SK-N-SH (cell line): ENCODE measurements around the gene AKT3. TPM values are rescaled to one million over a fixed set of nuclear protein-coding genes. Genes with fewer than 3 reads are reported as not detected.

Experiments
- CTCF ChIA-PET: fragments of 300-600, 350-600 bp; formaldehyde crosslinking; extraction: SDS; loops from one replicate; lab custom pipeline; 2021; lab: Yijun Ruan, JAX
- POLR2A ChIA-PET: fragments of 350-600 bp; sonication (Branson Sonifier 250); formaldehyde crosslinking; extraction: SDS; loops from one replicate; lab custom pipeline; 2020; ENCODE audit warnings: antibody characterized with exemption, inconsistent platforms; lab: Yijun Ruan, JAX
- DNase-seq: peaks from one replicate; pipeline ENCODE4 v3.0.0; 2012
- H2AFZ ChIP-seq: fragments of 200-600 bp; sonication (generic); 2 replicates; pipeline ENCODE4 v1.8.1; 2016; ENCODE audit warnings: antibody characterized with exemption, mild to moderate bottlenecking, low read depth
- H3F3A ChIP-seq: fragments of 200-600 bp; sonication (generic); replicated peaks from 2 replicates; pipeline ENCODE3; 2016; ENCODE audit warnings: antibody characterized with exemption, mild to moderate bottlenecking; ENCODE audit not compliant: insufficient read depth
- H3K27ac ChIP-seq, 2 experiments: fragments of 200-500 bp in 1 of 2; fragments of 200-600 bp in 1 of 2; sonication (Bioruptor generic) in 1 of 2; sonication (generic), shearing (Covaris generic) in 1 of 2; 2 replicates each; pipeline versions ENCODE4 v1.5.1 to v1.6.1; 2014 to 2016; ENCODE audit warnings: low read depth in 2 of 2, inconsistent platforms in 1 of 2, low read length in 1 of 2, mild to moderate bottlenecking in 1 of 2, mixed read lengths in 1 of 2
- H3K27me3 ChIP-seq: fragments of 200-600 bp; sonication (generic), shearing (Covaris generic); 2 replicates; pipeline ENCODE4 v1.6.1; 2016; ENCODE audit warnings: mixed run types; ENCODE audit not compliant: insufficient read depth
- H3K36me3 ChIP-seq, 2 experiments: fragments of 200-500 bp in 1 of 2; fragments of 200-600 bp in 1 of 2; sonication (Bioruptor generic) in 1 of 2; sonication (generic) in 1 of 2; replicated peaks in 1 of 2; 2 replicates each; pipeline versions ENCODE3 to v1.5.1; 2014 to 2016; ENCODE audit warnings: low read length in 1 of 2, mild to moderate bottlenecking in 1 of 2; ENCODE audit not compliant: insufficient read depth in 2 of 2, control insufficient read depth in 1 of 2
- H3K4me1 ChIP-seq, 2 experiments: fragments of 200-500 bp in 1 of 2; fragments of 200-600 bp in 1 of 2; sonication (Bioruptor generic) in 1 of 2; sonication (generic), shearing (Covaris generic) in 1 of 2; 2 replicates each; pipeline versions ENCODE4 v1.5.1 to v1.6.1; 2014 to 2016; ENCODE audit warnings: low read depth in 1 of 2, low read length in 1 of 2, mixed run types in 1 of 2; ENCODE audit not compliant: insufficient read depth in 2 of 2, control insufficient read depth in 1 of 2
- H3K4me2 ChIP-seq: fragments of 200-600 bp; sonication (generic), shearing (Covaris generic); 2 replicates; pipeline ENCODE4 v1.6.1; 2017; ENCODE audit warnings: mixed run types
- H3K4me3 ChIP-seq, 2 experiments: fragments of 200-500 bp in 1 of 2; fragments of 200-600 bp in 1 of 2; sonication (Bioruptor generic) in 1 of 2; sonication (generic), shearing (Covaris generic) in 1 of 2; 2 replicates each; pipeline versions ENCODE4 v1.5.1 to v1.8.1; 2014 to 2016; ENCODE audit warnings: low read depth in 2 of 2, inconsistent platforms in 1 of 2, low read length in 1 of 2, mild to moderate bottlenecking in 1 of 2, mixed read lengths in 1 of 2, moderate library complexity in 1 of 2
- H3K79me2 ChIP-seq: fragments of 200-600 bp; sonication (generic); 2 replicates; pipeline ENCODE4 v1.8.1; 2017; ENCODE audit warnings: mild to moderate bottlenecking; ENCODE audit not compliant: insufficient read depth
- H3K9ac ChIP-seq: fragments of 200-600 bp; sonication (generic); 2 replicates; pipeline ENCODE4 v1.6.1; 2017; ENCODE audit warnings: mixed run types
- H3K9me2 ChIP-seq: fragments of 200-600 bp; sonication (generic); 2 replicates; pipeline ENCODE4 v1.6.1; 2017; ENCODE audit warnings: mixed run types
- H3K9me3 ChIP-seq: fragments of 200-600 bp; sonication (generic); 2 replicates; pipeline ENCODE4 v1.6.1; 2017; ENCODE audit warnings: mixed run types, mild to moderate bottlenecking, moderate library complexity
- H4K20me1 ChIP-seq: fragments of 200-600 bp; sonication (generic); 2 replicates; pipeline ENCODE4 v1.6.1; 2017; ENCODE audit warnings: mild to moderate bottlenecking, mixed run types; ENCODE audit not compliant: insufficient read depth
- CHD2 ChIP-seq: fragments of 150-350 bp; IDR thresholded peaks from 2 replicates; pipeline ENCODE4 v1.6.1; 2018; ENCODE audit warnings: low read length; ENCODE audit not compliant: partially characterized antibody
- CTCF ChIP-seq: fragments of 200-600 bp; sonication (generic); IDR thresholded peaks from 2 replicates; pipeline ENCODE4 v1.6.1; 2017; ENCODE audit warnings: antibody characterized with exemption, mild to moderate bottlenecking, moderate library complexity
- ELF1 ChIP-seq: IDR thresholded peaks from 2 replicates; pipeline ENCODE4 v1.4.0; 2012
- EP300 ChIP-seq, 2 experiments: IDR thresholded peaks; 2 replicates each; pipeline versions ENCODE4 v1.4.0 to v1.6.1; 2012; ENCODE audit warnings: borderline replicate concordance in 1 of 2, low read depth in 1 of 2, low read length in 1 of 2
- EZH2phosphoT487 ChIP-seq: fragments of 200-600 bp; sonication (generic); IDR thresholded peaks from 2 replicates; pipeline ENCODE4 v1.6.1; 2017; ENCODE audit warnings: low read depth, mixed run types, mild to moderate bottlenecking, antibody characterized with exemption, moderate library complexity, borderline replicate concordance
- FOXJ3 ChIP-seq: sonication (generic); formaldehyde crosslinking; IDR thresholded peaks from 2 replicates; pipeline ENCODE4 v1.5.1; 2020; ENCODE audit warnings: mild to moderate bottlenecking, missing genetic modification reagents
- IRF3 ChIP-seq: fragments of 150-350 bp; IDR thresholded peaks from 2 replicates; pipeline ENCODE4 v1.6.1; 2016; ENCODE audit warnings: mild to moderate bottlenecking, low read depth, low read length
- JUND ChIP-seq: IDR thresholded peaks from 2 replicates; pipeline ENCODE4 v1.4.0; 2012
- MEF2A ChIP-seq: IDR thresholded peaks from 2 replicates; pipeline ENCODE4 v1.4.0; 2012; ENCODE audit warnings: low read depth, borderline replicate concordance
- MXI1 ChIP-seq: IDR thresholded peaks from 2 replicates; pipeline ENCODE4 v1.6.1; 2012; ENCODE audit warnings: mild to moderate bottlenecking, low read depth, low read length, improper control_type of control experiment
- NRF1 ChIP-seq: IDR thresholded peaks from 2 replicates; pipeline ENCODE4 v1.6.1; 2012; ENCODE audit warnings: low read depth, mild to moderate bottlenecking, low read length
- POLR2AphosphoS5 ChIP-seq: IDR thresholded peaks from 2 replicates; pipeline ENCODE4 v1.6.1; 2012; ENCODE audit warnings: low read depth, low read length
- REST ChIP-seq: IDR thresholded peaks from 2 replicates; pipeline ENCODE4 v1.6.1; 2012; ENCODE audit warnings: mild to moderate bottlenecking, low read depth, low read length, moderate library complexity
- SIN3A ChIP-seq: IDR thresholded peaks from 2 replicates; pipeline ENCODE4 v1.6.1; 2012; ENCODE audit warnings: low read depth, mild to moderate bottlenecking, low read length, moderate library complexity, borderline replicate concordance
- TAF1 ChIP-seq: IDR thresholded peaks from 2 replicates; pipeline ENCODE4 v1.6.1; 2012; ENCODE audit warnings: low read depth, mild to moderate bottlenecking, low read length, moderate library complexity, borderline replicate concordance
- TCF12 ChIP-seq: IDR thresholded peaks from 2 replicates; pipeline ENCODE4 v1.4.0; 2012
- USF1 ChIP-seq: IDR thresholded peaks from 2 replicates; pipeline ENCODE4 v1.4.0; 2012; ENCODE audit warnings: low read depth, borderline replicate concordance
- YY1 ChIP-seq: IDR thresholded peaks from 2 replicates; pipeline ENCODE4 v1.4.0; 2012; ENCODE audit warnings: low read depth, mild to moderate bottlenecking
- ZBTB33 ChIP-seq: IDR thresholded peaks from 2 replicates; pipeline ENCODE4 v1.4.0; 2012; ENCODE audit warnings: low read depth, borderline replicate concordance
- WGBS: methylation state at CpG from one replicate; pipeline ENCODE4 v1.1.6; 2017; ENCODE audit warnings: low lambda C conversion rate; 5-methylcytosine and 5-hydroxymethylcytosine counted together
- polyA plus RNA-seq, 3 experiments: library from polyadenylated mRNA; depleted of rRNA; stranded (reverse); fragments of >200 nt; gene quantifications; 2 replicates each; pipeline ENCODE4 v1.2.3, GENCODE V29; 2012

AKT3 gene
- polyA plus RNA-seq, 1 of the 3 experiments (the other 2 are of a cell fraction): 12.7 TPM

- TF ChIP-seq FOXJ3 (CRISPR knock-in tag): no peak
- TF ChIP-seq, all 33 proteins: peak for 0
Measured at GRCh38 chr1:243510928-243511327, 339.1 kb downstream of the AKT3 start (continued).

GRCh38 chr1:243508943-243509342, 341.1 kb downstream of the AKT3 start:
- Histone ChIP-seq H3K79me2 (no peaks in the 10 kb centered on the region), H3K9me3 (no peaks in the 10 kb centered on the region), H3F3A (no peaks in the 10 kb centered on the region), H3K27ac (no peak overlapping the region), H4K20me1 (no peaks in the 10 kb centered on the region), H3K36me3 (peaks cover 31 to 54% of the 10 kb centered on the region in 2 experiments), H3K27me3 (no peaks in the 10 kb centered on the region), H3K9me2 (no peaks in the 10 kb centered on the region), H3K4me3 (no peak overlapping the region), H3K4me2 (no peak overlapping the region), H2AFZ (no peak overlapping the region), H3K9ac (no peak overlapping the region), H3K4me1 (peaks cover 0 to 4% of the 10 kb centered on the region in 2 experiments; a peak in 2 of 4 replicates)
- POLR2A ChIA-PET: no interaction called here
- TF ChIP-seq TCF12 (no peak), TAF1 (no peak), ZBTB33 (no peak), NRF1 (no peak), CHD2 (no peak), MEF2A (no peak), EZH2phosphoT487 (no peak), POLR2AphosphoS5 (no peak), YY1 (no peak), CTCF (no peak), USF1 (no peak), ELF1 (no peak), EP300 (IDR thresholded peaks at IDR 0.05; ENCODE audit: borderline replicate concordance in 1 of 2, low read depth in 1 of 2, low read length in 1 of 2) (no peak), SIN3A (no peak), FOXJ3 (CRISPR knock-in tag) (no peak), JUND (no peak), IRF3 (no peak), REST (no peak), MXI1 (no peak)
- CTCF ChIA-PET: no interaction called here
- 100% methylated on average over 1 of the region's 1 CpG for WGBS
- no peak for DNase-seq
